Head of caudate nucleus (tissue), 42 donors: Measurements from ENCODE around the gene PLXND1.
"Not testable (repeated sequence)": the region's sequence is repeated elsewhere in the genome, so short reads cannot be mapped to it uniquely, and the experiment has no call there.

ENCODE experiments used
- DNase-seq, 42 donors: peaks; one replicate each; pipeline versions ENCODE4 v3.0.0 to v3.0.0-alpha.2; 2020 to 2021; ENCODE audit warnings: mixed read lengths in 7 of 42
- intact Hi-C: fragments of 100-400 bp; cut with DNase I; formaldehyde crosslinking; loops from one replicate; pipeline ENCODE4 v1.15.0; 2022

The PLXND1 gene

GRCh38 chr3:129547241-129547640, 59.2 kb downstream of the PLXND1 start:
- intact Hi-C loops = no loop called here
- no peak for DNase-seq

- DNase-seq, intact Hi-C loops: not testable (repeated sequence)
Measured at GRCh38 chr3:129545951-129546350, 60.5 kb downstream of the PLXND1 start.

GRCh38 chr3:129543999-129544398, 62.5 kb downstream of the PLXND1 start:
- DNase-seq = no peak
- intact Hi-C loops = no loop called here

- DNase-seq = no peak
- intact Hi-C loops = no loop called here
Measured at GRCh38 chr3:129543156-129543790, 63.2 kb downstream of the PLXND1 start, which contains the start of gene H1-8. Gene H1-8, plus strand, starts transcription at chr3:129543175. Its CDS starts 44 bp downstream, at chr3:129543219.

GRCh38 chr3:129542747-129543146, 63.7 kb downstream of the PLXND1 start:
- intact Hi-C loops = no loop called here
- no peak for DNase-seq

- intact Hi-C loops = no loop called here
- DNase-seq = no peak
Measured at GRCh38 chr3:129540776-129541516, 65.5 kb downstream of the PLXND1 start.

GRCh38 chr3:129539206-129539605, 67.3 kb downstream of the PLXND1 start:
- intact Hi-C loops = no loop called here
- no peak for DNase-seq

- no peak for DNase-seq
- intact Hi-C loops = no loop called here
Measured at GRCh38 chr3:129536804-129537203, 69.7 kb downstream of the PLXND1 start.

- intact Hi-C loops = no loop called here
- no peak for DNase-seq
Measured at GRCh38 chr3:129536374-129536667, 70.2 kb downstream of the PLXND1 start.

- no peak for DNase-seq
- intact Hi-C loops = no loop called here
Measured at GRCh38 chr3:129535075-129535474, 71.4 kb downstream of the PLXND1 start.

GRCh38 chr3:129534428-129535027, 71.9 kb downstream of the PLXND1 start:
- no peak for DNase-seq
- intact Hi-C loops = no loop called here

- intact Hi-C loops = no loop called here
- DNase-seq = no peak
Measured at GRCh38 chr3:129533406-129533805, 73.1 kb downstream of the PLXND1 start.

- no peak for DNase-seq
- intact Hi-C loops = no loop called here
Measured at GRCh38 chr3:129532261-129532660, 74.2 kb downstream of the PLXND1 start.

- DNase-seq = no peak
- intact Hi-C loops = no loop called here
Measured at GRCh38 chr3:129531699-129532098, 74.8 kb downstream of the PLXND1 start.

- intact Hi-C loops = no loop called here
- DNase-seq = no peak
Measured at GRCh38 chr3:129530821-129531220, 75.7 kb downstream of the PLXND1 start.

GRCh38 chr3:129530251-129530791, 76.2 kb downstream of the PLXND1 start:
- DNase-seq = no peak
- intact Hi-C loops = no loop called here

- DNase-seq = no peak
- intact Hi-C loops = no loop called here
Measured at GRCh38 chr3:129529436-129530210, 76.9 kb downstream of the PLXND1 start.

GRCh38 chr3:129528589-129529100, 77.8 kb downstream of the PLXND1 start, which contains the start of gene RHO:
Gene RHO, plus strand, starts transcription at chr3:129528639. Its CDS starts 95 bp downstream, at chr3:129528734.
- no peak for DNase-seq
- intact Hi-C loops = no loop called here

- no peak for DNase-seq
- intact Hi-C loops = no loop called here
Measured at GRCh38 chr3:129527262-129527661, 79.2 kb downstream of the PLXND1 start.
